ENCODE results near the gene S1PR4. TPM values are rescaled to one million over a fixed set of nuclear protein-coding genes. Genes with fewer than 3 reads are reported as not detected.

The S1PR4 gene
- total and polyA plus RNA-seq, 9 of the 15 experiments (the other 6 are each of a cell fraction or from before 2014, with no cell fraction given), result 0.27 TPM; not detected in 8

DNA sequence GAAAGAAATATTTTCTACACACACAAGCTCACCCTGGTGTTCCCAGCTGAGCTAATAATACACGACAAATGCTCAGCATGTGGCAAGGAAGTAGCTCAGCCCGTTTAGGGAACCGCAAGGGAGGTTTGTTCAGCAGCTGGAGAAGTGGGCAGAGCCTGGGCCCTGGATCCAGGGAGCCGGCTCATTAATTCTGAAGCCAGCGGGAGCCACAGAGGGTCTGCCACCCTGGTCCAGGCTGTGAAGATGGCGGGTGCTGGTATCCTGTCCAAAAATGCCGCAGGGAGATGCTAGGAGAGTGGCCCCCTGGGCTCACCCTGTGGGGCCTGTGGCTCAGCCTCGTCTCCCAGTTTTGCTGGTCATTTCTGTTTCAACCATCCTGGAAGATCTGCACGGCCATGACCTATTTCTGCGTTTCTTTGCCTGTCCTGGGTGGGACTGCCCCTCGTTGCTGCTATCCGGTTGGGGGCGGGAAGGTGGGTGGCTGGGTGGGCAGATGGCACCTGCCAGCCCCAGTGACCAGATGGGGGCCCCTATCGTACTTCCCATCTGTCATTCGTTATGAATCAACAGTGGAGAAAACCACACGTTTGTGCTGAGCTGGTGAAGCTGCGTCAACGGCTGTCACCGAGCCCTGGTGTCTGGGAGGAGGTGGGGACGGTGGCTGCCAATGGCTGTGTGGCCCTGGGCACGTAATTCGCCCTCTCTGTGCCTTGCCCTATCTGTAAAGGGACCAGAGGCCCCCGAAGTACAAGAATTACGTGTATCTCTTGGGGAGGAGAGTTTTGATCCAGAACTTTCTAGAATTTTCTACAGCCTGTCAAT is 45.4 kb upstream of the S1PR4 start (continued):
- TF ChIP-seq AFF4 (CRISPR knock-in tag; IDR thresholded peaks at IDR 0.05) (no peak), SMARCC2 (IDR thresholded peaks at IDR 0.05; ENCODE audit: low read depth) (no peak), ZFP36 (IDR thresholded peaks at IDR 0.05; ENCODE audit: low read depth, low read length, partially characterized antibody) (peak; percentile 89), HNRNPK (IDR thresholded peaks at IDR 0.05; ENCODE audit: low read depth, low read length, poor library complexity, severe bottlenecking) (no peak), SMAD1 (IDR thresholded peaks at IDR 0.05; ENCODE audit: low read depth, low read length, partially characterized antibody) (no peak), RBM22 (IDR thresholded peaks at IDR 0.05; ENCODE audit: low read depth, low read length, poor library complexity, severe bottlenecking) (no peak), POLR2A (conservative IDR thresholded peaks at IDR 0.05) (no peak), NFIX (CRISPR knock-in tag; IDR thresholded peaks at IDR 0.05; ENCODE audit: low read depth) (no peak), ZNF239 (CRISPR knock-in tag; IDR thresholded peaks at IDR 0.05) (no peak), PHF21A (IDR thresholded peaks at IDR 0.05; ENCODE audit: borderline replicate concordance, low read depth) (no peak), SREBF2 (CRISPR knock-in tag; IDR thresholded peaks at IDR 0.05) (no peak), HCFC1 (IDR thresholded peaks at IDR 0.05; ENCODE audit: low read depth, low read length) (no peak), GTF2A2 (tag; IDR thresholded peaks at IDR 0.05) (no peak), POLR2H (tag; IDR thresholded peaks at IDR 0.05; ENCODE audit: low read depth) (no peak), POLR2AphosphoS5 (IDR thresholded peaks at IDR 0.05; ENCODE audit: control insufficient read depth, insufficient read depth, low read depth, low read length) (no peak), TARDBP (IDR thresholded peaks at IDR 0.05) (no peak), GTF2E2 (tag; IDR thresholded peaks at IDR 0.05) (no peak), E2F3 (CRISPR knock-in tag; IDR thresholded peaks at IDR 0.05) (no peak), ZNF408 (CRISPR knock-in tag; IDR thresholded peaks at IDR 0.05; ENCODE audit: low read depth) (no peak)
- TF ChIP-seq, protein P1, sequence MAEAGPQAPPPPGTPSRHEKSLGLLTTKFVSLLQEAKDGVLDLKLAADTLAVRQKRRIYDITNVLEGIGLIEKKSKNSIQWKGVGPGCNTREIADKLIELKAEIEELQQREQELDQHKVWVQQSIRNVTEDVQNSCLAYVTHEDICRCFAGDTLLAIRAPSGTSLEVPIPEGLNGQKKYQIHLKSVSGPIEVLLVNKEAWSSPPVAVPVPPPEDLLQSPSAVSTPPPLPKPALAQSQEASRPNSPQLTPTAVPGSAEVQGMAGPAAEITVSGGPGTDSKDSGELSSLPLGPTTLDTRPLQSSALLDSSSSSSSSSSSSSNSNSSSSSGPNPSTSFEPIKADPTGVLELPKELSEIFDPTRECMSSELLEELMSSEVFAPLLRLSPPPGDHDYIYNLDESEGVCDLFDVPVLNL (CRISPR knock-in tag; IDR thresholded peaks at IDR 0.05; ENCODE audit: low read depth), result no peak
- TF ChIP-seq, protein P2, sequence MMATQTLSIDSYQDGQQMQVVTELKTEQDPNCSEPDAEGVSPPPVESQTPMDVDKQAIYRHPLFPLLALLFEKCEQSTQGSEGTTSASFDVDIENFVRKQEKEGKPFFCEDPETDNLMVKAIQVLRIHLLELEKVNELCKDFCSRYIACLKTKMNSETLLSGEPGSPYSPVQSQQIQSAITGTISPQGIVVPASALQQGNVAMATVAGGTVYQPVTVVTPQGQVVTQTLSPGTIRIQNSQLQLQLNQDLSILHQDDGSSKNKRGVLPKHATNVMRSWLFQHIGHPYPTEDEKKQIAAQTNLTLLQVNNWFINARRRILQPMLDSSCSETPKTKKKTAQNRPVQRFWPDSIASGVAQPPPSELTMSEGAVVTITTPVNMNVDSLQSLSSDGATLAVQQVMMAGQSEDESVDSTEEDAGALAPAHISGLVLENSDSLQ (IDR thresholded peaks at IDR 0.05), result peak; percentile 60

Data from K562 (cell line).